GM12873 (cell line): ENCODE measurements around the gene TSPO2.

ENCODE experiments used
- CTCF ChIP-seq: IDR thresholded peaks from 2 replicates; pipeline ENCODE4 v1.5.1; 2012; ENCODE audit warnings: low read depth, mild to moderate bottlenecking, moderate library complexity, low read length, control low read depth; ENCODE audit not compliant: insufficient read depth; ENCODE audit errors: missing control alignments

The TSPO2 gene

GRCh38 chr6:41039060-41039998, 2.9 kb upstream of the TSPO2 start, which contains the start of gene UNC5CL:
TSS of gene UNC5CL (minus strand) at chr6:41039221. CDS start at chr6:41035074, 4,147 bp downstream.
- TF ChIP-seq CTCF, result peak; percentile 87

GRCh38 chr6:41040101-41040939, 1.9 kb upstream of the TSPO2 start:
- TF ChIP-seq CTCF, result no peak

DNA sequence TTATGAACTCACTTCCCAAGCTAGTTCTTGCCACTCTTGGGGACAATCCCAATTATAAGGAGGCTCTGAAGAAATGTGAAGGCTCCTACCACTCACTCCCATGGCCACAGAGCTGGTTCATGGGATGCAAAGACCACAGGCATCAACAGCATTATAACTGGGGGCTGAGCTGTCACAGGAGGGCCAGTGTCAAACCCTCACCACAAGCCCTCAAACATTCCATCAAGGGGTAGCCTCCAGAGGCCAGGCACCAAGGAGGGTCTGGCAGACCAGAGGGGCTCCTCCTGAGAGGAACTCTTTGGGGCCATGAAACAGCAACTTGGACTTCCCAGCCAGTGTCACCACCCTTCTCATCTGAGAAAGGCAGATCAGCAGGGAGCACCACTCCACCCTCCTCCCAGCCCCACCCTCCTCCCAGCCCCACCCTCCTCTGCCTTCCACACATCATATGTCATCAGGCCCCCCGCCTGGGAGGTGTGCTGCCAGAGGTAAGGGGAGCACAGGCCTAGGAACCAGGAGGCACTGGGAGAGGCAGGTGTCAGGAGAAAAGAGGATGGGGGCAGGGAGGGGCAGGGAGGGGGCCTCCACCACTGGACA, 1.2 kb upstream of the TSPO2 start:
- TF ChIP-seq CTCF, result no peak

- no peak for TF ChIP-seq CTCF
These were observed 884 bp downstream of the TSPO2 start for GRCh38 chr6:41043151-41043550.

GRCh38 chr6:41045664-41046063, 3.4 kb downstream of the TSPO2 start:
- TF ChIP-seq CTCF, result no peak

DNA sequence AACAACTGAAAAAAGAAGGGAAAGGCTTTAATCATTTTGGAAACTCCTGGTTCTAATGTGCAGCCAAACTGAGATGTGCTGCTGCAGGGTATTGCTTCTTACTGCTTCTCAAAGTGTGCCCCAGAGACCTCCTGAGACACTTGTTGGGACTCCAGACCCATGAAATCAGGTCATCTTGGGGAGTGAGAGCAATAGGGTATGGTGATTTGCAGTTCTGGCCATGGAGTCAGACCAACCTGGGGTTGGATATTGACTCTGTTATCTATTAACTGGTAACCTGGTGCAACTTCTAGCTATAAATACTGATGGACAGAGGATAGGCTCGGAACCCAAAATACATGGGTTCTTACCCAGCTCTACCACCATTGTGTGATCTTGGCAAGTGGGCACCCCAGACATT, 3.8 kb downstream of the TSPO2 start:
- no peak for TF ChIP-seq CTCF

- no peak for TF ChIP-seq CTCF
These were observed 5.0 kb downstream of the TSPO2 start for GRCh38 chr6:41047306-41047705.
